SJCRH30 (cell line): Measurements from ENCODE around the gene PTH2R. TPM values are rescaled to one million over a fixed set of nuclear protein-coding genes. Genes with fewer than 3 reads are reported as not detected.
"Not testable (repeated sequence)": the region's sequence is repeated elsewhere in the genome, so short reads cannot be mapped to it uniquely, and the experiment has no call there.

Experiments
- DNase-seq, 2 experiments: peaks; one replicate each; pipeline ENCODE4 v3.0.0-alpha.2; 2015 to 2020
- H3K27ac ChIP-seq: fragments of 250-450 bp; sonication (Bioruptor Pico); 2 replicates; pipeline ENCODE4 v1.5.1; 2020; ENCODE audit warnings: mild to moderate bottlenecking, moderate library complexity
- H3K27me3 ChIP-seq: fragments of 250-450 bp; sonication (Bioruptor Pico); 2 replicates; pipeline ENCODE4 v1.5.1; 2020; ENCODE audit warnings: mild to moderate bottlenecking, moderate library complexity
- H3K36me3 ChIP-seq: fragments of 250-450 bp; sonication (Bioruptor Pico); 2 replicates; pipeline ENCODE4 v1.5.1; 2020; ENCODE audit warnings: mild to moderate bottlenecking, moderate library complexity
- H3K4me1 ChIP-seq: fragments of 250-450 bp; sonication (Bioruptor Pico); 2 replicates; pipeline ENCODE4 v1.5.1; 2020; ENCODE audit warnings: mild to moderate bottlenecking, moderate library complexity
- H3K4me3 ChIP-seq: fragments of 250-450 bp; sonication (Bioruptor Pico); 2 replicates; pipeline ENCODE4 v1.5.1; 2020; ENCODE audit warnings: mild to moderate bottlenecking, moderate library complexity
- H3K9me3 ChIP-seq: fragments of 250-450 bp; sonication (Bioruptor Pico); replicated peaks from 2 replicates; pipeline ENCODE4 v1.5.1; 2020; ENCODE audit warnings: mild to moderate bottlenecking, moderate library complexity
- total RNA-seq: library from RNA; depleted of rRNA; stranded (reverse); fragments of >200 nt; shearing (Covaris generic); gene quantifications from 2 replicates; pipeline ENCODE4 v1.2.3, GENCODE V29; 2014; rRNA removed

The PTH2R gene
- total RNA-seq, 1 experiment from 2014 or later, result 0.16 TPM

- Histone ChIP-seq H3K27ac (no peak overlapping the region), H3K36me3 (no peaks in the 10 kb centered on the region), H3K4me3 (no peak overlapping the region), H3K4me1 (no peaks in the 10 kb centered on the region), H3K9me3 (no peaks in the 10 kb centered on the region), H3K27me3 (no peaks in the 10 kb centered on the region)
- peak in 1 of 2 experiments; percentile 51 for DNase-seq
These were observed 124.8 kb downstream of the PTH2R start for GRCh38 chr2:208531361-208531760.

GRCh38 chr2:208535578-208535977 is 129.0 kb downstream of the PTH2R start:
- H3K27me3 ChIP-seq, H3K4me1 ChIP-seq, H3K9me3 ChIP-seq, H3K4me3 ChIP-seq, H3K27ac ChIP-seq, DNase-seq, H3K36me3 ChIP-seq: not testable (repeated sequence)

- Histone ChIP-seq H3K27me3 (no peaks in the 10 kb centered on the region), H3K9me3 (no peaks in the 10 kb centered on the region), H3K4me1 (no peaks in the 10 kb centered on the region), H3K36me3 (no peaks in the 10 kb centered on the region), H3K4me3 (no peak overlapping the region), H3K27ac (no peak overlapping the region)
- DNase-seq, result no peak
These were observed 134.9 kb downstream of the PTH2R start for GRCh38 chr2:208541461-208541988.

- Histone ChIP-seq H3K27me3 (no peaks in the 10 kb centered on the region), H3K36me3 (no peaks in the 10 kb centered on the region), H3K4me3 (no peak overlapping the region), H3K4me1 (no peaks in the 10 kb centered on the region), H3K9me3 (no peaks in the 10 kb centered on the region), H3K27ac (no peak overlapping the region)
- no peak for DNase-seq
These were observed 135.4 kb downstream of the PTH2R start for GRCh38 chr2:208541989-208542464.

- Histone ChIP-seq H3K9me3 (no peaks in the 10 kb centered on the region), H3K4me1 (no peaks in the 10 kb centered on the region)
- no peak for DNase-seq
These were observed 136.0 kb downstream of the PTH2R start for GRCh38 chr2:208542465-208543041.

More at GRCh38 chr2:208542465-208543041, 136.0 kb downstream of the PTH2R start:
- Histone ChIP-seq H3K4me3 (no peak overlapping the region), H3K36me3 (no peaks in the 10 kb centered on the region), H3K27ac (no peak overlapping the region), H3K27me3 (no peaks in the 10 kb centered on the region)

Other genes starting within 250 kb of the PTH2R start
- not detected in 2 replicates for gene CRYGA, start 243.2 kb upstream of the PTH2R start, total RNA-seq
- not detected in 2 replicates for gene C2orf80, start 216.8 kb upstream of the PTH2R start, total RNA-seq
- gene IDH1, start 151.7 kb upstream of the PTH2R start, total RNA-seq, result 61.1 and 66.4 TPM in 2 replicates
- 34.2 and 36.6 TPM in 2 replicates for gene PIKFYVE, start 140.5 kb upstream of the PTH2R start, total RNA-seq